DMS79 (cell line): ENCODE data around the gene MORN1.
"Not testable (repeated sequence)": the region's sequence is repeated elsewhere in the genome, so short reads cannot be mapped to it uniquely, and the experiment has no call there.

Experiments
- DNase-seq: peaks from one replicate; lab custom pipeline; 2025; lab: John Stamatoyannopoulos, UW

MORN1 gene

GRCh38 chr1:2339206-2340085, 51.9 kb downstream of the MORN1 start:
- no peak for DNase-seq

GRCh38 chr1:2337501-2337900, 53.9 kb downstream of the MORN1 start:
- DNase-seq: no peak

GRCh38 chr1:2337081-2337480, 54.3 kb downstream of the MORN1 start:
- no peak for DNase-seq

GRCh38 chr1:2336499-2336898, 54.9 kb downstream of the MORN1 start:
- DNase-seq: no peak

- DNase-seq: peak; percentile 64
Observed at GRCh38 chr1:2335721-2336455, 55.5 kb downstream of the MORN1 start.

GRCh38 chr1:2334883-2335534, 56.3 kb downstream of the MORN1 start:
- no peak for DNase-seq

- no peak for DNase-seq
Observed at GRCh38 chr1:2334366-2334765, 57.0 kb downstream of the MORN1 start.

- DNase-seq: not testable (repeated sequence)
Observed at GRCh38 chr1:2331580-2331979, 59.8 kb downstream of the MORN1 start.

- no peak for DNase-seq
Observed at GRCh38 chr1:2331200-2331544, 60.2 kb downstream of the MORN1 start.

- DNase-seq: no peak
Observed at GRCh38 chr1:2330519-2331199, 60.7 kb downstream of the MORN1 start.

- DNase-seq: no peak
Observed at GRCh38 chr1:2330035-2330434, 61.3 kb downstream of the MORN1 start.

GRCh38 chr1:2328676-2329455, 62.5 kb downstream of the MORN1 start:
- DNase-seq: no peak

GRCh38 chr1:2327841-2328240, 63.5 kb downstream of the MORN1 start:
- no peak for DNase-seq

- not testable (repeated sequence) for DNase-seq
Observed at GRCh38 chr1:2327162-2327561, 64.2 kb downstream of the MORN1 start.

GRCh38 chr1:2326524-2326923, 64.8 kb downstream of the MORN1 start:
- DNase-seq: no peak

GRCh38 chr1:2324553-2325366, 66.6 kb downstream of the MORN1 start:
- no peak for DNase-seq

- DNase-seq: no peak
Observed at GRCh38 chr1:2323451-2323974, 67.8 kb downstream of the MORN1 start.

- no peak for DNase-seq
Observed at GRCh38 chr1:2322581-2323211, 68.7 kb downstream of the MORN1 start.

GRCh38 chr1:2322065-2322571, 69.2 kb downstream of the MORN1 start:
- no peak for DNase-seq
